PFSK-1 (cell line): Measurements from ENCODE around the gene GALR2.

Experiments used
- POLR2AphosphoS5 ChIP-seq: IDR thresholded peaks from 2 replicates; pipeline ENCODE4 v1.6.1; 2012; ENCODE audit warnings: low read depth, mild to moderate bottlenecking, control low read depth, low read length, moderate library complexity
- SIN3A ChIP-seq: IDR thresholded peaks from 2 replicates; pipeline ENCODE4 v1.6.1; 2012; ENCODE audit warnings: mild to moderate bottlenecking, low read length, moderate library complexity, borderline replicate concordance; ENCODE audit not compliant: insufficient read depth
- TF ChIP-seq, protein P1 (sequence below), 2 experiments: IDR thresholded peaks; 2 replicates each; pipeline versions ENCODE4 v1.6.1 to v1.8.0; 2011 to 2012; ENCODE audit warnings: low read depth in 2 of 2, low read length in 2 of 2, control low read depth in 1 of 2, inconsistent platforms in 1 of 2, mild to moderate bottlenecking in 1 of 2, moderate library complexity in 1 of 2; ENCODE audit not compliant: insufficient read depth in 1 of 2

DNA sequence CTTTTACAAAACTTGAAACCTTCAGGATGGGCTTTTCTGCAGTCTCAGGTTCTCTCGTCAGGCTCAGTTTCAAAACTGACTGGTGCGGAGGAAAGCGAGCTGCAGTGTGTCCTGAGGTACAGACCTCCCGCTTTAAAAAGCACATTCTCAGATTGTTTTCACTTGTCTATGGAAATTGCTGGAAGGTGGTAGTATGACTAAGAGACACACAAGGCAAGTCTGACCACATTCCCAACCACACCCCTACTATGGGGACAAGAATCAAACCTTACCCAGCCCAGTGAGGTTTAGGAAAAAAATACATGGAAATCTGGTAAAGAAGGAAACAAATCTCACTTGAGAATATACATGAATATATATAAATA, 20.5 kb upstream of the GALR2 start:
- TF ChIP-seq POLR2AphosphoS5 = no peak
- no peak for TF ChIP-seq SIN3A
- TF ChIP-seq, protein P1, sequence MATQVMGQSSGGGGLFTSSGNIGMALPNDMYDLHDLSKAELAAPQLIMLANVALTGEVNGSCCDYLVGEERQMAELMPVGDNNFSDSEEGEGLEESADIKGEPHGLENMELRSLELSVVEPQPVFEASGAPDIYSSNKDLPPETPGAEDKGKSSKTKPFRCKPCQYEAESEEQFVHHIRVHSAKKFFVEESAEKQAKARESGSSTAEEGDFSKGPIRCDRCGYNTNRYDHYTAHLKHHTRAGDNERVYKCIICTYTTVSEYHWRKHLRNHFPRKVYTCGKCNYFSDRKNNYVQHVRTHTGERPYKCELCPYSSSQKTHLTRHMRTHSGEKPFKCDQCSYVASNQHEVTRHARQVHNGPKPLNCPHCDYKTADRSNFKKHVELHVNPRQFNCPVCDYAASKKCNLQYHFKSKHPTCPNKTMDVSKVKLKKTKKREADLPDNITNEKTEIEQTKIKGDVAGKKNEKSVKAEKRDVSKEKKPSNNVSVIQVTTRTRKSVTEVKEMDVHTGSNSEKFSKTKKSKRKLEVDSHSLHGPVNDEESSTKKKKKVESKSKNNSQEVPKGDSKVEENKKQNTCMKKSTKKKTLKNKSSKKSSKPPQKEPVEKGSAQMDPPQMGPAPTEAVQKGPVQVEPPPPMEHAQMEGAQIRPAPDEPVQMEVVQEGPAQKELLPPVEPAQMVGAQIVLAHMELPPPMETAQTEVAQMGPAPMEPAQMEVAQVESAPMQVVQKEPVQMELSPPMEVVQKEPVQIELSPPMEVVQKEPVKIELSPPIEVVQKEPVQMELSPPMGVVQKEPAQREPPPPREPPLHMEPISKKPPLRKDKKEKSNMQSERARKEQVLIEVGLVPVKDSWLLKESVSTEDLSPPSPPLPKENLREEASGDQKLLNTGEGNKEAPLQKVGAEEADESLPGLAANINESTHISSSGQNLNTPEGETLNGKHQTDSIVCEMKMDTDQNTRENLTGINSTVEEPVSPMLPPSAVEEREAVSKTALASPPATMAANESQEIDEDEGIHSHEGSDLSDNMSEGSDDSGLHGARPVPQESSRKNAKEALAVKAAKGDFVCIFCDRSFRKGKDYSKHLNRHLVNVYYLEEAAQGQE (IDR thresholded peaks at IDR 0.05; ENCODE audit: insufficient read depth in 1 of 2, low read depth in 2 of 2, low read length in 2 of 2) = no peak
